CD14-positive monocyte (primary cell): Measurements from ENCODE around the gene NAALADL1. TPM values are rescaled to one million over a fixed set of nuclear protein-coding genes. Genes with fewer than 3 reads are reported as not detected.

Experiments used
- DNase-seq, 3 donors: peaks; one replicate each; pipeline ENCODE4 v3.0.0-alpha.2; 2011 to 2022
- H2AFZ ChIP-seq: 2 replicates; pipeline ENCODE4 v1.6.0; 2012; ENCODE audit warnings: mild to moderate bottlenecking, low read depth, low read length, inconsistent platforms; ENCODE audit not compliant: insufficient read depth, poor library complexity, severe bottlenecking
- H3K27ac ChIP-seq, 2 donors: 1 replicate in 1 of 2; 2 replicates in 1 of 2; pipeline ENCODE4 v1.5.1; 2012 to 2013; ENCODE audit warnings: low read length in 2 of 2, control low read depth in 1 of 2, inconsistent platforms in 1 of 2, low read depth in 1 of 2, mild to moderate bottlenecking in 1 of 2
- H3K27me3 ChIP-seq, 2 donors: one replicate each; pipeline versions ENCODE4 v1.6.0 to v1.6.1; 2011 to 2013; ENCODE audit warnings: low read length in 2 of 2; ENCODE audit not compliant: control insufficient read depth in 2 of 2, insufficient read depth in 2 of 2
- H3K36me3 ChIP-seq, 2 donors: replicated peaks in 1 of 2; 1 replicate in 1 of 2; 2 replicates in 1 of 2; pipeline versions ENCODE4 v1.5.1 to v1.6.1; 2012 to 2013; ENCODE audit warnings: low read length in 2 of 2, control low read depth in 1 of 2, inconsistent platforms in 1 of 2, mild to moderate bottlenecking in 1 of 2; ENCODE audit not compliant: insufficient read depth in 2 of 2, control insufficient read depth in 1 of 2
- H3K4me1 ChIP-seq, 2 donors: 1 replicate in 1 of 2; 2 replicates in 1 of 2; pipeline versions ENCODE4 v1.5.1 to v1.6.1; 2012 to 2013; ENCODE audit warnings: low read length in 2 of 2, control low read depth in 1 of 2, inconsistent platforms in 1 of 2, mild to moderate bottlenecking in 1 of 2, moderate library complexity in 1 of 2; ENCODE audit not compliant: insufficient read depth in 2 of 2, control insufficient read depth in 1 of 2
- H3K4me2 ChIP-seq: replicated peaks from 2 replicates; pipeline ENCODE3; 2012; ENCODE audit warnings: low read length, moderate library complexity, mild to moderate bottlenecking; ENCODE audit not compliant: poor library complexity, severe bottlenecking; ENCODE audit errors: extremely low read depth
- H3K4me3 ChIP-seq, 3 experiments: fragments of 200-600 bp in 1 of 3; sonication (generic) in 1 of 3; replicated peaks in 1 of 3; 1 replicate in 2 of 3; 2 replicates in 1 of 3; pipeline ENCODE4 v1.5.1; 2011 to 2013; ENCODE audit warnings: low read length in 3 of 3, mild to moderate bottlenecking in 3 of 3, control low read depth in 2 of 3, low read depth in 2 of 3, inconsistent platforms in 1 of 3, moderate library complexity in 1 of 3
- H3K79me2 ChIP-seq: 2 replicates; pipeline ENCODE4 v1.6.0; 2012; ENCODE audit warnings: mild to moderate bottlenecking, control low read depth, inconsistent platforms, low read length, moderate library complexity; ENCODE audit not compliant: insufficient read depth
- H3K9ac ChIP-seq: 2 replicates; pipeline ENCODE4 v1.6.0; 2017; ENCODE audit warnings: low read length, mild to moderate bottlenecking; ENCODE audit not compliant: insufficient read depth, poor library complexity, severe bottlenecking
- H3K9me3 ChIP-seq, 2 donors: replicated peaks in 1 of 2; 1 replicate in 1 of 2; 2 replicates in 1 of 2; pipeline versions ENCODE4 v1.5.1 to v1.6.1; 2012 to 2013; ENCODE audit warnings: low read length in 2 of 2, control low read depth in 1 of 2; ENCODE audit not compliant: control insufficient read depth in 1 of 2, insufficient read depth in 1 of 2
- H4K20me1 ChIP-seq: 2 replicates; pipeline ENCODE4 v1.6.0; 2012; ENCODE audit warnings: mild to moderate bottlenecking, low read length, control low read depth, moderate library complexity; ENCODE audit not compliant: insufficient read depth
- H3K27ac Mint-ChIP-seq, 7 donors: one replicate each; pipeline ENCODE4 v1.8.0; 2020; ENCODE audit warnings: mild to moderate bottlenecking in 7 of 7, mixed read lengths in 7 of 7, moderate library complexity in 6 of 7, inconsistent platforms in 2 of 7
- H3K27me3 Mint-ChIP-seq, 3 donors: one replicate each; pipeline ENCODE4 v1.8.0; 2021 to 2022; ENCODE audit warnings: low read depth in 3 of 3, mild to moderate bottlenecking in 3 of 3, mixed read lengths in 3 of 3, moderate library complexity in 3 of 3, inconsistent platforms in 1 of 3
- H3K36me3 Mint-ChIP-seq, 2 donors: one replicate each; pipeline ENCODE4 v1.8.0; 2020; ENCODE audit warnings: mixed read lengths in 2 of 2, inconsistent platforms in 1 of 2, mild to moderate bottlenecking in 1 of 2
- H3K4me1 Mint-ChIP-seq: one replicate; pipeline ENCODE4 v1.8.0; 2020; ENCODE audit warnings: mild to moderate bottlenecking, mixed read lengths
- H3K4me3 Mint-ChIP-seq, 2 donors: one replicate each; pipeline ENCODE4 v1.8.0; 2020; ENCODE audit warnings: mild to moderate bottlenecking in 2 of 2, mixed read lengths in 2 of 2, moderate library complexity in 1 of 2
- H3K9me3 Mint-ChIP-seq, 7 donors: one replicate each; pipeline ENCODE4 v1.8.0; 2020 to 2022; ENCODE audit warnings: mixed read lengths in 7 of 7, mild to moderate bottlenecking in 6 of 7, moderate library complexity in 6 of 7, inconsistent platforms in 2 of 7
- WGBS: methylation state at CpG from one replicate; pipeline ENCODE4 v1.1.5; 2013; ENCODE audit warnings: missing lambda C conversion rate; ENCODE audit not compliant: insufficient coverage; 5-methylcytosine and 5-hydroxymethylcytosine counted together
- intact Hi-C, 2 donors: fragments of 100-400 bp; cut with micrococcal nuclease; formaldehyde crosslinking; loops; one replicate each; pipeline versions ENCODE4 v1.15.0 to v1.15.1; 2023
- polyA plus RNA-seq, 3 donors: library from polyadenylated mRNA; depleted of rRNA in 1 of 3; unstranded in 2 of 3; stranded (reverse) in 1 of 3; fragments of 300-500 nt in 2 of 3; fragments of >200 nt in 1 of 3; fragmentation: Illumina TruSeq in 2 of 3; gene quantifications; 1 replicate in 2 of 3; 2 replicates in 1 of 3; pipeline ENCODE4 v1.2.3, GENCODE V29; 2012 to 2021
- TF ChIP-seq, protein P1 (sequence below): fragments of 200-600 bp; IDR thresholded peaks from one replicate; pipeline ENCODE4 v1.8.0; 2022; ENCODE audit warnings: antibody characterized with exemption, mild to moderate bottlenecking

The NAALADL1 gene
- polyA plus RNA-seq, 3 donors: 11.1 to 20.1 (median 20.1) TPM

DNA sequence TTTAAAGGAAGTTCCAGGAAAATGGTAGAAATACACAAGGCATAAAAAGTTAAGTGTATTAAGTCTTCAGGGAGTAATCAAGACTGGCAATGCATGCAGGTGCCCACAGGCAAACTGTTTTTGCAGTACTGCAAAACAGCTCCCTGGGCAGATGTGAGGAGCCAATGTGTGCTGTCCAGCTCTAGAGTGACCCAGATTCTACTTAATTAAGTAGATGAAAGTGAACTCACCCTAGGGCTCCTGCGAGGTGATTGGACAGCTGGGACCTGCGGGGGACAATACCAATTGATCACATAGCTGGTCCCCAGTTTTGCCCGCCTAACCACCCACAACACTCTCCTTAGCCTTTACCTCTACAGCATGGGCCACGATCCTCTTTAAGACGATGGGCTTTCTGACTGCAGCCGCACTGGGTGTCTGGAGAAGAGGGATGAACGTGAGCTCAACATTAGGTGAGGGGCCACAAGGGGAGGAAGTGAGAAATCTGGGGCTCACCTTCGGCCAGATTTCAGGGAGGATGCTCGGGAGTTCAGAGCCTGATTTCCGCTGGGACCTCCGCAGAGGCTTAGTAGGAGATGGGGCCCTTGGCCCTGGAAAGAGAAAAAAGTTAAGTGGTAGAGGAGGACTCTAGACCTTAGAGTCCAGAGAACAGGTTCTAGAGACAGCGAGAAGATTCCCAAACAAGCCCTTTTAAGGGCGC lies 24.9 kb upstream of the NAALADL1 start:
- intact Hi-C loops: loop anchor here in 1 of 2 donors (5.0 kb wide), 2 partner anchors 56 to 71 kb away; partner anchors contain the start of genes ARL2 and SNX15
- peaks cover 33 to 43% of the 10 kb centered on the region in 2 donors for H3K4me1 ChIP-seq
- peaks cover 46% of the 10 kb centered on the region for H3K4me1 Mint-ChIP-seq
- no peaks in the 10 kb centered on the region for H4K20me1 ChIP-seq
- H3K27me3 Mint-ChIP-seq: no peaks in the 10 kb centered on the region
- DNase-seq: no peak
- TF ChIP-seq, protein P1, sequence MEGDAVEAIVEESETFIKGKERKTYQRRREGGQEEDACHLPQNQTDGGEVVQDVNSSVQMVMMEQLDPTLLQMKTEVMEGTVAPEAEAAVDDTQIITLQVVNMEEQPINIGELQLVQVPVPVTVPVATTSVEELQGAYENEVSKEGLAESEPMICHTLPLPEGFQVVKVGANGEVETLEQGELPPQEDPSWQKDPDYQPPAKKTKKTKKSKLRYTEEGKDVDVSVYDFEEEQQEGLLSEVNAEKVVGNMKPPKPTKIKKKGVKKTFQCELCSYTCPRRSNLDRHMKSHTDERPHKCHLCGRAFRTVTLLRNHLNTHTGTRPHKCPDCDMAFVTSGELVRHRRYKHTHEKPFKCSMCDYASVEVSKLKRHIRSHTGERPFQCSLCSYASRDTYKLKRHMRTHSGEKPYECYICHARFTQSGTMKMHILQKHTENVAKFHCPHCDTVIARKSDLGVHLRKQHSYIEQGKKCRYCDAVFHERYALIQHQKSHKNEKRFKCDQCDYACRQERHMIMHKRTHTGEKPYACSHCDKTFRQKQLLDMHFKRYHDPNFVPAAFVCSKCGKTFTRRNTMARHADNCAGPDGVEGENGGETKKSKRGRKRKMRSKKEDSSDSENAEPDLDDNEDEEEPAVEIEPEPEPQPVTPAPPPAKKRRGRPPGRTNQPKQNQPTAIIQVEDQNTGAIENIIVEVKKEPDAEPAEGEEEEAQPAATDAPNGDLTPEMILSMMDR: no peak
- peak overlapping the region in 1 of 2 donors; percentile 92 for H3K27ac ChIP-seq
- H3K79me2 ChIP-seq: peaks cover 68% of the 10 kb centered on the region
- H3K9ac ChIP-seq: peak overlapping the region; percentile 91
- 9% methylated on average over 13 of the region's 13 CpGs for WGBS
- H3K9me3 Mint-ChIP-seq: peaks cover 0 to 2% (median 0%) of the 10 kb centered on the region in 7 donors
- no peaks in the 10 kb centered on the region for H3K9me3 ChIP-seq
- H3K36me3 ChIP-seq: peaks cover 24 to 32% of the 10 kb centered on the region in 2 donors
- no peaks in the 10 kb centered on the region for H3K27me3 ChIP-seq
- H3K4me3 Mint-ChIP-seq: peak overlapping the region; percentile 88 to 95
- peak overlapping the region; percentile 95 for H3K4me2 ChIP-seq
- H2AFZ ChIP-seq: peak overlapping the region; percentile 98
- peak overlapping the region in 6 of 7 donors; percentile 93 to 98 (median 95) for H3K27ac Mint-ChIP-seq
- peak overlapping the region; percentile 62 to 95 (median 84) for H3K4me3 ChIP-seq
- H3K36me3 Mint-ChIP-seq: peaks cover 26 to 50% of the 10 kb centered on the region in 2 donors

DNA sequence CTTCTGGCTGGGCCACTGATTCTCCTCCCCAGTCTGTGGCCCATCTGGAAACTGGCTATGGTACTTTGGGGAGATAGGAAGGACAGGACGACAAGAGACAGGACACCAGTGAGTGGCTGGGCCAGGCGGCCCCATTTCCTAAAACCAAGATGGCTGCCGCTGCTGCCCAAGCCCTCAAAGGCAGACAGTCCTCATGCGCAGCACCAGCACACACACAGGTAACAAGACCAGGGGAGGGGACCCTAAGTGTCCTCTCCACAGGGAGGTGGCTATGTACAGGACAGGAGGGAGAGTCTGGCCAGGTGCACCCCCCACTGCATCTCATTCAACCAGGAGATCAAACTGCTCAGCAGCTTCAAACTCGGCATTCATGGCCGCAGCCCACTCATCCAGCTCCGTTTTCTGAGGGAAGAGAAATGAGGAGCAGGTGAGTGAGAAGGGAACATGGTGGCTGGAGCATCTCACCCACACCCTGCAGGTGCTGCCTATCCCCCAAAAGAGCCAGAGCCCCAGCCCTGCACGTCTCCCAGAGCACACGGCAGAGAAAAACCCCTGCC lies 20.5 kb upstream of the NAALADL1 start:
- Mint-ChIP-seq H3K9me3 (peaks cover 0 to 2% (median 0%) of the 10 kb centered on the region in 7 donors), H3K27ac (peak overlapping the region in 5 of 7 donors; percentile 49 to 71 (median 65)), H3K27me3 (no peaks in the 10 kb centered on the region), H3K36me3 (peaks cover 7 to 38% of the 10 kb centered on the region in 2 donors), H3K4me3 (no peak overlapping the region), H3K4me1 (peaks cover 35% of the 10 kb centered on the region)
- TF ChIP-seq, protein P1: no peak
- Histone ChIP-seq H3K4me3 (no peak overlapping the region), H3K36me3 (peaks cover 5 to 18% of the 10 kb centered on the region in 2 donors), H2AFZ (no peak overlapping the region), H4K20me1 (no peaks in the 10 kb centered on the region), H3K9me3 (no peaks in the 10 kb centered on the region), H3K4me2 (no peak overlapping the region), H3K27me3 (no peaks in the 10 kb centered on the region), H3K27ac (peak overlapping the region in 1 of 2 donors; percentile 45), H3K9ac (no peak overlapping the region), H3K4me1 (peaks cover 22 to 29% of the 10 kb centered on the region in 2 donors), H3K79me2 (peaks cover 63% of the 10 kb centered on the region)
- intact Hi-C loops: no loop called here
- no peak for DNase-seq
- WGBS: 100% methylated on average over 5 of the region's 9 CpGs
